ENCODE data around the gene TMEM258.

Gene TMEM258

GRCh38 chr11:61792310-61793082 lies at the start of gene TMEM258, which contains the start of gene FEN1:
Gene TMEM258, minus strand, starts transcription at chr11:61792599. Its CDS starts 41 bp downstream, at chr11:61792558.
Gene FEN1, plus strand, starts transcription at chr11:61792911. Its CDS starts 2,451 bp downstream, at chr11:61795362.
- peak; percentile 93 for DNase-seq

- no peak for DNase-seq
These were observed 49.5 kb upstream of the TMEM258 start for GRCh38 chr11:61841636-61842527.

GRCh38 chr11:61840371-61840770 lies 48.0 kb upstream of the TMEM258 start:
- no peak for DNase-seq

- no peak for DNase-seq
These were observed 47.3 kb upstream of the TMEM258 start for GRCh38 chr11:61839742-61840141.

DNA sequence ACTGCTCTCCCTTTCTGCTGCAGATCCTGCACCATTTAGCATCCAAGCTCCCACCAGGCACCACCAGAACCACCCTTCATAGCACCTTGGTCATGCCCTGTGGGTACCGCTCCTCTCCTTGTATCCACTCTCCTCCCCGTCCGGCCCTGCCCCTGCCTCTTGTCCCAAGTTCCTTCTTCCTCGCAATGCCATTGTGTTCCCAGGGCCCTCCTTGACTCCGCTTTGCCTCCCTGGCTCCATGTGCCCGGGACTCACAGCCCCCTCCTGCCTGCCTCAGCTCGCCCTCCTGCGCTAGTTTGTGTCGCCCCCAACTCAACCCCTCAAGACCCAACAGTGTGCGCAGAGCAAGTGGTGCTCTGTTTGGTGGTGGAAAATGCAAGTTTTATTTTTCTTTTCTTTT lies 46.5 kb upstream of the TMEM258 start:
- no peak for DNase-seq

DNA sequence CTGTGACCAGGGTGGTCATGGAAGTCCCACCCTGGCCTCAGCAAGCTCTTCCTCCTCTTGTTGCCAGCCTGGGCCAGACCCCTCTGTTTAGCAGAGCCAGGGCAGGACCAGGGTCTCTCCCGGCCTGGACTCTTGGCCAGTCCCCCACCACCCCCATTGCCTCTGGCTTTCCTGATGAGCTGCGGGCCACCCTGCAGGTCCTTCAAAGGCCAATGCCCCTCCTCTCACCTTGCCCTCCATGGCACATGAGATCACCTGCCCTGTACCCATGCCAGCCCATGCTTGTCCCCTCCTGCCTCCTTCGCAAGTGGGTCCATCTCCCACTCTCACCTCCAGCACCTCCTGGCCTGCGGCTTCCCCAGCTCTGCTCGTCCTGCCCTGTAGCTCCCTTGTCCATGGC lies 46.1 kb upstream of the TMEM258 start:
- no peak for DNase-seq

- no peak for DNase-seq
These were observed 45.1 kb upstream of the TMEM258 start for GRCh38 chr11:61837411-61838005.

- no peak for DNase-seq
These were observed 43.8 kb upstream of the TMEM258 start for GRCh38 chr11:61836193-61836592.

DNA sequence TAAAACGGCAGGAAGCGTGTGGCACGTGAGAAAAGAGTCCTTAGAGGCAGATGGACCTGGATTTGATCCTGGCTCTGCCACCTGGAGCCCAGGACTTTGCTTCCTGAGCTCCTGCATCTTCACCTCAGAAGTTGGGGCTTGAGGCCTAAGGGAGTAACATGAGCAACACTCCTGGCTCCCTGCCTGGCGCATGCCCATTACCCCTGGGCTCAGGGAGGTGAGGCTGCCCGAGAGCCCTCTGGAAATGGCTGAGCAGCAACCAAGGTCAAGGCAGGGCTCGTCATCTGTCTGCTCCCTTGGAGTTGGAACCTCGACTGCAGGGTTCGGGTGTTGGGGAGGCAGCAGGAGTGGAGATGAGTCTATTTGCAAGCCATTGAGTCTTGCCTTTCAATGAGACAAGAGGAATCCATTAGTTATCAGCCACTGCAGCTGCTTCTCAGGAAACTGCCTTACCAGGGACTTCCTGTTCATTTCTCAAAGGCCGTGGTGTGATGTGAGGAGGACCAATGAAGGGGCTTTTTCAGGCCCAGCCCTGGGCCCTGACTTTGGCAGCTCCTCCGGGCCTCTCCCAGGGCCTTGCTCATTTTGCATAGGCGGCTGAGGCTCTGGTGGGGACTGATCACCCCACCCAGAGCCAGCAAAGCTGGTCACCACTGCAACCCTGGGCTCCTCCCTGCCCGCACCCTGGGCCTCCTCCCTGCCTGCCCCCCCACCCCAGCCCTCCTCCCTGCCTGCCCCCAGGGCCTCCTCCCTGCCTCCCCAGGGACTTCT lies 42.1 kb upstream of the TMEM258 start:
- DNase-seq, result peak; percentile 93

GRCh38 chr11:61833926-61834277 lies 41.5 kb upstream of the TMEM258 start:
- DNase-seq, result no peak

DNA sequence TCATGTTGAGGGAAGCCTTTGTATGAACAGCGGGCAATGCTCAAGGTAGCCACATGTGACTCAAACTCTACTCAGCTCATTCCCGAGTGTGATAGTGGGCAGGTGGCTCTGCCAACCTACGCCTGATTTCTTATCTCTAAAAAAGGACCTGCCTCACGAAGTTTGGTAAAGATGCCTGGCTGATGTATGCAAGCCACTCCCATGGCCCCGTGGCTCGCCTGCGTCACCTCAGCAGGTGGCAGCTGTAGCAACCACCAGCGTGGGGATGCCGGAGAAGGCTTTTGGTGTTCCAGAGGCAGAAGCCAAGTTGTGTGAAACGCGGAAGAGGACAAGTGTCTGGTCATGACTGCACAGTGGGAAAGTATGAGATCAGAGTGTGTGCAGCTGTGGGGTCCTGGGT lies 41.1 kb upstream of the TMEM258 start:
- peak; percentile 56 for DNase-seq

DNA sequence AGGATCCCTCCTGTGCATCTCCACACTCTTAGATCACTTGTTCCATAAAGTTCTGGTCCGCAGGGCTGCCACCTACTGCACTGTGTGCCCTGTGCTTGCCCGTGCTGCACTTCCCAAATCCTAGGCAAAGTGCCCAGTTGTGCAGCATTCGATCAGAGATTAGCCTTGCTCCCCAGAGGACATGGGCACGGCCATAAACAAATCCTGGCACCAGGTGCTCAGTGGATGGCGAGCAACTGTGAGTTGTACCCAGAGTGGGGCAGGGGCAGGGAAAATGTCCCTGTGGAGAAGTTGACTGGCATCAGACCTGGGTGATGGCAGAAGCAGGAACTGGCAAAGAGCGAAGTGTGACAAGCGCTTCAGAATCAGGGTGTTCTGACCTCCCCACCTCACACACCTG lies 40.4 kb upstream of the TMEM258 start:
- no peak for DNase-seq

DNA sequence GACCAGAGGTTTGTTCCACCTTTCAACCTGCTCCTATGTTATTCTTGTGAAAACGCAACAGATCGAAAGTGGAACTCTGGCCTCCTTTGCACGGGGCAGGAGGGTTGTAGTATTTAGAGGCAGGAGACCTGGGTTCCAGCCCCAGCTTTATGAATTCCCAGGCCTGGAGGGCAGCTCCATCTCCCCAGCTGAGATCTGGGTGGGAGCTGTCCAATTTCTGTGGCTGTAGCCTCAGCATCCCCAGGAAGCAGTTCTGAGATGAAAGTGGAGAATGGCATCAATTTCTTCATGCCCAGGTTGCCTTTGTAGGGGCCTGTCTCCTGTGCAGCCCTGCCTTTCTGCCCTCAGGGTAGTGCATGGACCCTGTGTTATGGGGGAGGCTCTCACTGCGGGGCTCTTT lies 39.8 kb upstream of the TMEM258 start:
- no peak for DNase-seq

GRCh38 chr11:61830237-61831105 lies 38.1 kb upstream of the TMEM258 start:
- DNase-seq, result no peak

DNA sequence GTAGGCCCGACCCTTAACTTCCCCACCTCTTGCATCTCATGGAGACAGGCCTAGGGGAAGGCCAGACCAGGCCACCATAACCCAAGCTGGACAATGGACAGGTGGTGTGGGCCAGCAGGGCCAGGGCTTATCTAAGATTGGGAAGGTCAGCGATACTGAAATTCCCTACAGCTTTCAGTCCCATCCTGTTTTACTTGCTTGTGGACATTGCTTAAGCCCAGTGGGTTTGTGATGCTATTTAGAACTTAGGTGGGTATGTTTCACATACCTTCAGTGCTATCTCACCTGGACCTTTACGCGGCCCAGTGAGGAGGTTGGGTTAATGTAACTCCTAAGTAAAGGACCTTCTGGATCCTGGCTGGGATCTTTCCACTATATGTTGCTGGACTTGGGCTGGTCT lies 37.4 kb upstream of the TMEM258 start:
- no peak for DNase-seq

DNA sequence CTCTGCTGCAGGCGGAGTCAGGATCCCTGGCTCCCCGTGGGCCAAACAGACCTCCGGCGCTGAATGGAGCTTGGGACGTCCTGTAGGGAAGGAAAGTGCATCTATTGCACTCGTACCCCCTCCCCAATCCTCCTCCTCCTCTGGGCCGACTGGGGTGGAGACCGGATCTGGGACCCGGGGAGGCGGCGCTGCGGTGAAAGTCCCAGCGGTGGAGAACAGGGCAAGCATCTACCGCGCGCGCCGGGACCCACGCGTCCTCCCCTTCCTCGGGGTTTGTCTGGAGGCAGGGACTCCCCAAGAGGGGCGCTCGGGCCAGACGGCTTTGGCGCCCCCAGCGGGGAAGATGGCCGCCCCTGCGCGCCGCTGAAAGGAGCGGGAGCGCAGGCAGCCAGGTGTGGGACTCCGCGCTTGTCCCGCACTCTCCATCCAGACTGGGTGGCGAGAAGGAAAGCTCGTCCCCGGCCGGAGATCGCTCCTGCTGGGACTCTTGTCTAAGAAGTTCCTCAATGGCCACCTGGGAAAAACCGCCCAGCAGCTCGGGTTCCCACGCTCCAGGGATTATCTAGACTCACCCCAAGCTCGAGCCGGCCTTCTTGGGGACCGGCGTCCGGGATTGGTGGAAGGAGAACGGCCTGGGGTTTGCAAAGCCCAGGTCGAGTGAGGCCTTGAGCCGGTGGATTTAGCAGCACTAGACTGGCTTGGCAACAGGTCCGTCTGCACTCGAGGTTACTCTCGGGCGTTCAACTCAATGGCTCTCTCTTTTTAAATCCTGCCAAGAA lies 36.4 kb upstream of the TMEM258 start:
- DNase-seq, result peak; percentile 72

GRCh38 chr11:61828379-61828628 lies 35.9 kb upstream of the TMEM258 start:
- DNase-seq, result no peak

GRCh38 chr11:61827571-61828378 lies 35.4 kb upstream of the TMEM258 start, which contains the start of gene FADS2:
Gene FADS2, plus strand, starts transcription at chr11:61828300. Its CDS starts 91 bp downstream, at chr11:61828391.
- DNase-seq, result peak; percentile 98

DNA sequence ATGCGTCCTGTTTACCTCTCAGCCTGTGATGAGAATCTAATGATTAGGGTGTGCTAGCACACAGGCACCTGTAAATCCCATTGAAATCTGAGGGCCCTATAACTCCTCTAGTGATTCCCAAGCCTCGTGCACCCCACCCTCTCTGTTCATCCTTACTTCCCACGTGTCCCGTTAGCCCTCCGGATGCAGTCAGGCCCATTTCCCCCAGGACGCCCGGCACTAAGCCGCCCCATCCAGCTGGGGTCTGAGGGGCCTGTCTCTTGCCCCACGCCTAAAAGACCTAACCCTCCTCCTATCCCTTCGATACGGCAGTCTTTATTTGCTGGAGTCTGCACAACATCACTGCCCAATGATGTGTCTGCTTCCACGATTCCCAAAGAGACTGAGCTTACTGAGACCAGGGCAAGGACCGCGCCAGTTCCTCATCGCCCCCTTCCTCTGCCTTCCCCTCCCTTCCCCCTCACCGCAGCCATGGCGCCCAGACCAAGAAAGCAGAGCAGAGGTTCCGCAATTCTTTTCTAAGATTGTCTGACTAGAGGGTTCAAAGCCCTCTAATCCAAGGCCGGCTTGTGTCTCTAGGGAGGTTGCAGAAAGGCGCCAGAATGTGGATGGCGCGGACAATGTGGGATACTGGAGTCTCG lies 34.7 kb upstream of the TMEM258 start:
- DNase-seq, result no peak

DNA sequence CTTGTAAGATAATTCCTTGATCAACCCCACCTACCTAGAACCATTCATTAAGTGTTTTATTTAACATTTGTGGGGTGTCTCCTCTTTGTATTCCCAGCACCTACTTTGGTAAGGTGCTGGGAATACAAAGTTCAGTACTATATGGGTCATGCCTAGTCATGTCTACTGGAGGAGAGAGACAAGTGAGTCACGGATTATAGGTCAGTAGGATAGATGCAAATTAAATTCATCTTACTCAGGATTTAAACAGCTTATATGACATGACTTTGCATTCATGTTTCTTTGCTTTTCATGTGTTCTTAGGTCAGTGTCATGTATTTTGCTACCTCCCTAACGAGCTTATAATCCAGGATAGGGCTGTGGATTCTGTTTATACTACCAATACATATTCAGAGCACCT lies 27.8 kb upstream of the TMEM258 start:
- DNase-seq, result no peak

Data from activated CD4-positive, alpha-beta T cell treated with anti-CD3 and anti-CD28 coated beads, Interleukin-10, Interleukin-2, amounts not matched to agents 100 ng/mL and 50 ng/mL, durations not matched to agents 16 hours and 8 hours (primary cell).